GM23248 (cell line): ENCODE data around the gene ALPK1.

Source experiments
- EZH2 ChIP-seq: fragments of 200-600 bp; sonication (generic); IDR thresholded peaks from 2 replicates; pipeline ENCODE4 v1.6.1; 2018; ENCODE audit warnings: antibody characterized with exemption, mild to moderate bottlenecking; ENCODE audit not compliant: insufficient read depth, poor library complexity, severe bottlenecking
- EZH2phosphoT487 ChIP-seq: fragments of 200-600 bp; sonication (generic); IDR thresholded peaks from 2 replicates; pipeline ENCODE4 v1.6.1; 2018; ENCODE audit warnings: antibody characterized with exemption, moderate library complexity, mild to moderate bottlenecking, low read depth; ENCODE audit not compliant: insufficient read depth

- no peak for TF ChIP-seq EZH2
- no peak for TF ChIP-seq EZH2phosphoT487
Measured at GRCh38 chr4:112357453-112357852, 60.3 kb downstream of the ALPK1 start.
